Glomerular endothelial cell (primary cell): ENCODE data around the gene MAP4. TPM values are rescaled to one million over a fixed set of nuclear protein-coding genes. Genes with fewer than 3 reads are reported as not detected.

ENCODE experiments used
- DNase-seq: peaks from one replicate; pipeline ENCODE4 v3.0.0-alpha.2; 2011; ENCODE audit warnings: low read depth, low spot score; ENCODE audit errors: extremely low read depth
- total RNA-seq: library from RNA; depleted of rRNA; stranded (reverse); fragments of >200 nt; gene quantifications from 2 replicates; pipeline ENCODE4 v1.2.3, GENCODE V29; 2015

The MAP4 gene
- total RNA-seq, 1 donor from 2014 or later, result 263 TPM

DNA sequence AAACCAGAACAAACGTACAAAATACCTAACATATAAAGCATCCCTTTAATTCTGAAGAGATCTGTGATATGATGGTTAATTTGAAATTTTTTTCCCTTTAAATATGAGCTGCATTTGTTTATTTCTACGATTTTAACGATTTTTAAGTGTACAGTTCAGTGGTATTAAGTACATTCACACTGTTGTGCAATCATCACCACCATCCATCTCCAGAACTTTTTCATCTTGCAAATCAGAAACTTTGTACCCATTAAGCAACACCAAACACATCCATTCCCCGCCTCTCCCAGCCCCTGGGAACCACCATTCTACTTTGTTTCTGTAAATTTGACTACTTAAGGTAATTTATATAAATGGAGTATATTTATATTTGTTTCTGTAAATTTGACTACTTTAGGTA, 51.5 kb downstream of the MAP4 start:
- DNase-seq, result no peak

DNA sequence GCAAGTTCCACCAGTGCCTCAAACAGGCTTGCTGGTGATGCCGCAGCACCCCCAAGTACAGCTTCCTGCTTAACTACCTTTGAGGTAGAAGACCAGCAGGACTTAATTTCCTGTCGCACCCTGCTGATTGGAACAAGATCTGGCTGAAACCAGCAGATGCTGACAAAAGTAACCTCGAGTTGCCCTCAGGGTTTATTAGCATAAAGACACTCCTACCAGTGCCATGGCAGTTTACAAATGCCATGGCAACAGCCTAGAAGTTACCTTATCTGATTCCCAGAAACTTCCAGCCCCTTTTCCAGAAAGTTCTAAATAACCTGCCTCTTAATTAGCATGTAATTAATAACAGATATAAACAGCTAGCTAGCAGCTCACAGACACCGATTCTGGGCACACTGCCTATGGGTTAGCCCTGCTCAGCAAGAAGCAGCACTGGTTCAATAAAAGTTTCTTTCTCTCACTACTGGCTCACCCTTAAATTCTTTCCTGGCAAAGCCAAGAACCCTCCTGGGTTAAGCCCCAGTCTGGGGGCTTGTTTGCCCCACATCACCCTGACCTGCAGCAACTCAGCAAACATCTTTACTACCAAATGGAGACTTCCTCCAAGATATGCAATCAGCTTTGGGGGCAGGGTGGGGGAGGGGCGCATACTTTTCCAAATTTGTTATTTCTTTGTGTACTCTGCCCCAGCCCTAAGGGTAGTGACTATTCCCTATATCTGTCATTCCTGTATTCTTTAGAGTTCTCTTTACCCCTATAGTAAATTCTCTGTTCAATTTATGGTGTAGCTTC, 54.2 kb downstream of the MAP4 start:
- DNase-seq, result no peak

DNA sequence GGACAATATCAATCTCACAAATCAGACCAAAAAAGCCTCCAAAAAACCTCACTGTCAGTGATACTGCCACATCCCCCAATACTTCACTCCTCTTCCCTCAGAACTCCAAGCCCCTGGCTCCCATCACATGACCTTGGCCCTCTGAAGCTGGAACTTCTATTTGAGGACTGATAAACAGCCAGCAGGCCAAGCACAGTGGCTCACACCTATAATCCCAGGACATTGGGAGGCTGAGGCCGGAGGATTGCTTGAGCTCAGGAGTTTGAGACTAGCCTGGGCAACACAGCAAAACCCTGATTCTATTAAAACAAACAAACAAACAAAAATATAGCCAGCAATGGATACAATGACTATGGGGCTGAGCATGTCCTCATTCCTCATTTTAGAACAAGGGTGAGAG, 55.2 kb downstream of the MAP4 start:
- DNase-seq, result no peak

DNA sequence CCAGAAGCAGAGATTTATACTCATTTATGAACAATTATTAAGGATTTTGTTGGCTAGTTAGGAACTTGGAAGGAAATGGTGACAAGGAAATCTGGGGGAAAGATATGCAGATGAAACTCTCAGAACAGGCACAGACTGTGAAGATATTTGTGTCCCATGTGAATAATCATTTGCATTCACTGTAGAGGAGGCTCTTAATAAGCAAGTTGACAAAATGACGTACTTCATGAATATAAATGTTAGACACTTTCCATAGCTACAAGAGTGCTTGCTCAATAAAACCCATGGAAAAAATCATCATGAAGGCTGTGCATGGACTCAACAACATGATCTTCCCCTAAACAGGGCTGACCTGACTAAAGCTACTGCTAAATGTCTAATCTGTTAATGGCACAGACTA, 59.7 kb downstream of the MAP4 start:
- DNase-seq, result no peak

DNA sequence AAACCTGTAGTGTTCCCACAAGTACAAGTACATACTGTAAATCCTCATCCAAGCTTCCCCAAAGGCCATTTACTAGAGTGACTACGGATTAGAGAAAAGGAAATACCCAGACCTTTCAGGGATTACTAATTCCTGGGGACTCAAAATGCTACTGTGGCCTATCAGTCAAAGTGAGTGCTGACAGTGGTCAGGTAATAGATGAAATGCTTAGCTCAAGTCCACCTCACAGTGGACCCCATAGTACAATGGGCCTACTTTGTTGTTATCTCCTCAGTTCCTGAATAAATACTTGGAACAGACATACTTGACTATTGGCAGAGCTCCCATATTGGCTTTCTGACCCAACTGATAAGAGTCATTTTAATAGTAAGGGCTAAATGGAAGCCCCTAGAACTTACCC, 61.6 kb downstream of the MAP4 start:
- no peak for DNase-seq

- DNase-seq, result no peak
Measured at GRCh38 chr3:47950453-47951169, 65.6 kb downstream of the MAP4 start.

- no peak for DNase-seq
Measured at GRCh38 chr3:47949979-47950378, 66.2 kb downstream of the MAP4 start.

- no peak for DNase-seq
Measured at GRCh38 chr3:47940232-47940631, 76.0 kb downstream of the MAP4 start.

- DNase-seq, result no peak
Measured at GRCh38 chr3:47932421-47932820, 83.8 kb downstream of the MAP4 start.

DNA sequence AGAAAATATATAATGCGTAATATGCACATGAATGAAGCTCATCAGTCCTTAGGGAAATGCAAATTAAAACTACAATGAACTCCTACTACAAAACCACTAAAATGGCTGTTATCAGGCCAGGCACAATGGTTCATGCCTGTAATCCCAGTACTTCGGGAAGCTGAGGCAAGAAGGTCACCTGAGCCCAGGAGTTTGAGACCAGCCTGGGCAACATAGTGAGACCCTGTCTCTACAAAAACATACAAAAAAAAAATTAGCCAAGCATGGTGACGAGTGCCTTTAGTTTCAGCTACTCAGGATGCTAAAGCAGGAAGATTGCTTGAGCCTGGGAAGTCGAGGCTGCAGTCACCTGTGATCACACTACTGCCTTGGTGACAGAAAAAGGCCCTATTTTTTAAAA, 85.2 kb downstream of the MAP4 start:
- no peak for DNase-seq

- DNase-seq, result no peak
Measured at GRCh38 chr3:47916696-47917095, 99.5 kb downstream of the MAP4 start.

DNA sequence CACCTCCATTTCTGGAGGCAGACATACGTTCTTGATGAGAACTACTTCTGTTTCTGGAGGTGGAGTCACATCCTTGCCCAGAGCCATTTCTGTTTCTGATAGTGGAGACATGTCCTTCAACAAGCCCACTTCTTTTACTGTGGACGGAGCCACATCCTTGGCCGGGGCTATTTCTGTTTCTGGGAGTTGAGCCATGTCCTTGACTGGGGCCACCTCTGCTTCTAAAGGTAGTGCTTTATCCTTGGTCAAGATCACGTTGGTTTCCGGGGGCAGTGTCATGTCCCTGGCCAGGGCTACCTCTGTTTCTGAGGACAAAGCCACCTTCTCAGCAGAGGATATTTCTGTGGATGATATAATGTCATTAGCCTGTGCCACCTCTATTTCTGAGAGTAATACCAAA, 100.0 kb downstream of the MAP4 start:
- no peak for DNase-seq

DNA sequence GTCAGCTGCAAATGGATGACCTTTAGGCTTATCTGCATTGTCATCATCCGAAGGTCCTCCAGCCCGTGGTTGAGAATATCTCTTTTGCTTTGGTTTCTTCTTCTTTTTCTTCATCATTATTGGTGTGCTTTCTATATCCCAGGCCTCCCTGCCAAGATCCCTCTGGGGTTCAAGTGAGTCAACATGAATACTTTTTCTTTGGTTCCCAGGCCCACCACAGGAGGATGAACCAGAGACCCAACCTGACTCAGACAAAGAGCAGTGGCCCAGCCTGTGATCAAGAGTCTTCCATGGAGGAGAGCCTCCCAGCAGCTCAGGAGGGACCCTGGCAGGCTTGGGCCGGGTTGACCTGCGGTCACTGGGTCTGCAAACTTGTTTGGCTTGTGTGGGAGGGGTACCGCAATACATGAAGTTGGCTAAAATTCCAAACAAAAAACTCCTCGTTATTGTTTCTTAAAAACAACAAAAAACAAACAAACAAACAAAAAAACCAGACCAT, 104.2 kb downstream of the MAP4 start:
- no peak for DNase-seq

DNA sequence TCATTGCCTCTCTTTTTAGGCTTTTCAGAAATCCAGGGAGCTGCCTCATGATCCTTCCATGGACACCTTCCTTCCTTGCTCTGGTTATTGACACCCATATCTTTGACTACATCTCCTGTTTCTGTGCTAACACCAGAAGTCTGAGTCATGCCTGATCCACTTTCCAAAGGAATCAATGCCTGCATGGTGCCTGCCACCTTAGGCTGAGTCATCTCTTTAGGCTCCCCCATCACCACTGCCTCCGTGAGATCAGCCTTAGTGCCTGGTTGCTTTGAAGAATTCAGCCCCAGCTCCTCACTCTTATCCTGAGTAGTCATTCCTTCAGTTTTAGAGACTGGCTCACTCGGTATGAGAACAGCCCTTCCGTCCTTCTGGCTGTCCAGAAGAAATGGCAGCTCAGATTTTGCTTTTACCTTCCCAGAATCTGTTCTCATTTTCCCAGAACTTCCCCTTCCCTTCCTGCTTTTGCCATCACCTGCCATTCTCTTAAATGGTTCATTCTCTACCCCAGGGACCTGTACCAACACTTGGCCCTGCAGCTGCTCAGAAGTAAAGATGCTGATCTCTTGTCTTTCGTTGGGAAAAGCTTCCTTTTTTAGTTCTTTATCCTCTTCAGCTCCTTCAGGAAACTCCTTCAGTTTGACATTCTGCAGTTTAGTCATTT, 105.3 kb downstream of the MAP4 start:
- DNase-seq, result peak; percentile 54

- no peak for DNase-seq
Measured at GRCh38 chr3:47910233-47910632, 106.0 kb downstream of the MAP4 start.

- DNase-seq, result no peak
Measured at GRCh38 chr3:47909607-47910006, 106.6 kb downstream of the MAP4 start.

GRCh38 chr3:47908744-47909143, 107.5 kb downstream of the MAP4 start:
- DNase-seq, result no peak

DNA sequence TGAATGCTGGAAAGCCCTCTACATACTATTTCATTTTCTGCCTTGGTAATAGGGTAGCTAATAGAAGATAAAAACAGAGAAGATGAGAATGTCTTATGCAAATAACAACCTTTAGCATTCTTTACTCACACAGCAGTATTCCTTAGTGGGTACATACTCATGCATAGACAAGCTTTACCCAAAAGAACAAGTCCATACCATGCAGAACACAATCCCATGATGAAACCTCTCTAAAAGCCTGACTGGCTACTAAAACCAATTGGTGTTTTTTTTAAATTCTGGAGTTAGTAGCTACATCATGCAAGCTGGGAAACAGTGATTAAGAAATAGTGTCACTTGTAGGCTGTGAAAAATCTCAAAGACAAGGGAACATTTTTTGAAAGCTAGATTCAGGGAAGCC, 108.4 kb downstream of the MAP4 start:
- DNase-seq, result no peak

DNA sequence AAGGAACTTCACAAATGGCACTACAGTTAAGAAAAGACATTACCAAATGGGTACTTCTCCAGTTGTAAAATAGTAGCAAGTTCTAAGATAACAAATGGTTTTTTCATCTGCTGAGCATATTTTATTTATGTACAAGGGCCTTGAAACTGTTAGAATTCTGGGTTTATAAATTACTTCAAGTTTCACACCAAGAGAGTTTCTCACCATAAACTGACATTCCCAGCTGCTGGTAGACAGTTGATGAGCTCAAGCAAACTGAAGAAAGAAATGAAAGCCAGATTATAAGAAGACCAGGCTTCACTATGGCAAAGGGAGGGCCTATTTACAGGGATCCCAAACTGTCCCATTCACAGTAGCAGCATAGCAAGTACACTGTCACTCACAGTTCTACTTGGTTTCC, 113.5 kb downstream of the MAP4 start:
- no peak for DNase-seq

DNA sequence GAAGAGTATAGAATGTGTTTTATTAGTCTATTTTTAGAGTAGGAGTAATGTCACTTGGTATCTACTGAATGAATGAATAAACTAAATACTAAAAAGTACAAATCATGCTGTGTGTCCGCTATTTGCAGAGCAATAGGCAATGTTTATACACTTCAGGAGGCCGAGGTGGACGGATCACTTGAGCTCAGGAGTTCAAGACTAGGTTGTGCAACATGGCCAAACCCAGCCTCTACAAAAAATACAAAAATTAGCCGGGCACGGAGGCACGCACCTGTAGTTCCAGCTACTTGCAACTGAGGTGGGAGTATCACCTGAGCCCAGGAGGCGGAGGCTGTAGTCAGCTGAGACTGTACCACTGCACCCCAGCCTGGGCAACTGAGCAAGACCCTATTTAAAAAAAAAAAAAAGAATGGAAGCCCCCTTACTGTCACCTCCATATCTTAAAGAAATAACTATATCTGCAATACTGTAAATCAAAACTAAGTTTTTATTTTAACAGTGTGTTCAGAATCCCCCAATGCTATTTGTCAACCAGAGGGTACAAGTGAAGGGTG, 114.9 kb downstream of the MAP4 start:
- DNase-seq, result no peak

DNA sequence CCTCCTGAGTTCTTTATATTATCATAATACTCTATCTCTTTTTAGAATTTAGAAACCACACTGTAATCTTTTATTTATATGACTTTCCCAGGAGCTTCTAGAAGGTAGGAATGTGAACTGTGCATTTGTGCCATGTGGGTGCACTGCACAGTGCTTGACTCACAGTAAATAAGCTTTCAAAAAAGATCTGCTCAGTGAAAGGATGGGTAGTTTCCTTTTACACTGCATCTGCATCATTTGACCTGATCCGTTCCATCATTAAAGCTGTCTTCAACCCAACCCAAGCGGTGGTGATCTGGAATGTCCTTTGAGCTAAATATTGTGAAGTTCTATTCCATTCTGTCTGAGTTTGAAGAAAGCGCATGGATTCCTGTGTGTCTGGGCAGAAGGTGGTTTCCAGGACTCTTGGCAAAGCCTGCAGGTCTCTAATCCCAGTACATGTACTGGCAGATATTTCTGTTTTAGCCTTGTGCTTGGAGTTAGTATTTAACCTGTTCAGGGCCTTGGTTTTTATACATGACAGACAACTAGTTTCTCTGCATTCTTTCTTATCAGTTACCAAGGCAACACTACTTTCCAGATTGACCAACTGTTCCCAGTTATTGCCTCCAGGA, 116.6 kb downstream of the MAP4 start:
- DNase-seq, result no peak
